HG02852 (cell line): ENCODE measurements around the gene THSD7B.

ENCODE experiments used
- ATAC-seq: cut with Tn5 transposase; IDR thresholded peaks from one replicate; pipeline ENCODE4 v1.9.1; 2021; ENCODE audit warnings: mild to moderate bottlenecking, moderate library complexity; ENCODE audit not compliant: unreplicated experiment

The THSD7B gene

GRCh38 chr2:137187216-137187615, 421.9 kb downstream of the THSD7B start:
- ATAC-seq = no peak

GRCh38 chr2:137190411-137191195, 425.3 kb downstream of the THSD7B start:
- ATAC-seq = no peak

DNA sequence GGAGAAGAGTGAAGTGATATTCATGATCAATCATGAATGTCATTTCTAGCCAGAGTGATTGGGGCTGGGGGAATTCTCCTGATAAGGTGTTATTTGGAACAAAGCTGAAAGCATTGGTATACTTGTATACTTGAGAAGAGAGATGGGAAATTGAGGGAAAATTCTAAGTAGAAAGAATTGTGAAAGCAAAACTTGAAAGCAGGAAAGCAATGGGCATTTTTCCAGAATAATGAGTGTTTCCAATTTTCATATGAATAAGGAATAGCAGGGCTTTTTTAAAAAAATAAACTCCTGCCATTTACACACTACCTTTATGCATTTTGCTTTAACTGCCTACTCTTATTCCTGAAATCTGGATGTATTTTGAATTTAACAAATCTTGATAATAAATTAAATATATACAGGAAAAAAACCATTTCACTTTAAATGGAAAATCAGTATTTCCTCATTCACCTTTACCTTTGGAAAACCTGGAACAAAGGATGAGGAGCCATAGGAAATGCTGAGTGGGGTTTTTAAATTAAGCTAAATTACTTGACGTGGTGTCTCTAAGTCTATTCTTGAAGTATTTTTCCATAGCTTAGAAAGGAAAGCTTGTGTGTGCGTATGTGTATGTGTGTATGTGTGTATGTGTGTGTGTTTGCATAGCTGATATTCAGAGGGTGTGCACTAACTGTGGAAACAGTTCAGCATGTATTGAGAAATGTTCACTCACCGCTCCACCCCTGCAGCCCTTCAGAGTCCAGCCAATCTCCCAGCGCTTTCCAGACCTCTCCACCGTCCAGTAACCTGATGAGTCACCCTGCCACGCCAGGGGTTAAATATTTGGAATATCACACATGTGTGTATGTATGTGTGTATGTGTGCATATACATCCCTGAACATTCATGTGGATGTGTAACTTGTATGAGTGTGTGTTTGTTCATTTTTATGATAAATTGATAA, 427.3 kb downstream of the THSD7B start:
- no peak for ATAC-seq

GRCh38 chr2:137193401-137193800, 428.1 kb downstream of the THSD7B start:
- ATAC-seq = no peak

- no peak for ATAC-seq
Measured at GRCh38 chr2:137194111-137194510, 428.8 kb downstream of the THSD7B start.

DNA sequence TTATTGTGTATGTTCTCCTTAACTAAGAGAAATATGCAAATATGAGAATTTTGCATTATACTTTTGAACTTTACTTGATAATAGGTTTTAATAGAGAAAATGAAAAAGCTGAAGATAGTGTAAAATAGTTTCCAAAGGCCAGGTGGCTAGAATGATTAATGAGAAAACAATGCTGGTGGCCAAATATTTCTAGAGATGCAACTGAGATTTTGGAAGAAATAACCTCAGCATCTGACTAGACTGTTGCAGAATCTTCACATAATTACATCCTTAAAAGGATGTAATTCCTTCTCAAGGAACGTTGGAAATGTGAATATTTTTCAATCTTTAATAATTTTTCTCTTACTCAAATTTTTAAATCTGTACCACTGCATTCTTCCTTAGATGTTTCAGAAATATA, 434.4 kb downstream of the THSD7B start:
- ATAC-seq = no peak

DNA sequence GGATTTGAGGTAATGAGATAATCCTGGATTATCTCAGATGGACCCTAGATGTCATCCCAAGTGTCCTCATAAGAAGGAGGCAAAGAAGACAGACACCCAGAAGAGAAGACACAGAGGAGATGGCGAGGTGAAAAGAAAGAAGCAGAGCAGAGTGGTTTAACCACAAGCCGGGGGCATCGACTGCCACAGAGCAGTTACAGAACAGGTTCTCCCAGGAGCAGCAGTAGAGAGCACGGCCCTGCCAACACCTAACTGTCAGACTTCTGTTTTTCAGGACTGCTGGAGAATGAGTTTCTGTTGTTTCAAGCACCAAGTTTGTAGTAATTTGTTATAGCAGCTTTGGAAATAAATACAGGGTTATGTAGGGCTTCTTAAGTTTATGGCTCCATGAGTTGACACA, 437.0 kb downstream of the THSD7B start:
- no peak for ATAC-seq

DNA sequence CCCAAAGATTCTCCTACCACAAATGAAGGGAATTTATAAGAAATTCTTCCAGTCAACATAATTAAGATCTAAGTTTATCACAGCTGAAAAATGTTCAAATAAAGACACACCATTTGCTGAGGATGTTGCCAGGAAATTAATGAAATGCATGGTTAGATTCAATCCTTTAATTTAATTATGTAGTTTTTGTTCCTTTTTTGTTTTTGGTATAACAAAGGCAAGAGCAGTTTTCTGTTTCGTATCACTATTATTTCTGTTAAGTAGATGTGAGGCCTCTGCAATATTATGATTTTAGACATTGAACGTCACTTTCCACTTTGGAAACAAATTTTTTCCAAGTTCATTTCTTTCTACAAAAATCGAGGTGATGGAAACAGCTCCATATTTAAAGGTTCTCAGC, 440.0 kb downstream of the THSD7B start:
- no peak for ATAC-seq

- ATAC-seq = no peak
Measured at GRCh38 chr2:137206069-137206468, 440.7 kb downstream of the THSD7B start.

GRCh38 chr2:137207030-137207429, 441.7 kb downstream of the THSD7B start:
- ATAC-seq = no peak

DNA sequence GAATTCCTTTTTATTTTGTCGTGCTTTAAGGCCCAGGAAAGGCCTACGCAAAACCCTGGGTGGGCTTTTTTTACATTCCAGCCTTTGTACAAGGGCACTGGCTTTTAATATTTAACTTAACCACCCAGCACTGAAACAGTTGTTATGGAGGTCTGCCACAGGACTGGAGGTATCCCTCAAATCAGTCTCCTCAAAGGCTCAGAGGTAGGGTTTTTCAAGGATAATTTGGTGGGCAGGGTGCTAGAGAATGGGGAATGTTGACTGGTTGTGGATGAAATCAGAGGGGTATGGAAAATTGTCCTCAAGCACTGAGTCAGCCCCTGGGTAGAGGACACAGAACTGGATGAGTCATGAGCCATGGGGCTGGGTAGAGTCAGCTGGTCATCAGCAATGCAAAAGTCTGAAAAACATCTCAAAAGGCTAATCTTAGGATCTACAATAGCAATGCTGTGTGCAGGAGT, 443.1 kb downstream of the THSD7B start:
- no peak for ATAC-seq

GRCh38 chr2:137210039-137210438, 444.7 kb downstream of the THSD7B start:
- ATAC-seq = no peak

DNA sequence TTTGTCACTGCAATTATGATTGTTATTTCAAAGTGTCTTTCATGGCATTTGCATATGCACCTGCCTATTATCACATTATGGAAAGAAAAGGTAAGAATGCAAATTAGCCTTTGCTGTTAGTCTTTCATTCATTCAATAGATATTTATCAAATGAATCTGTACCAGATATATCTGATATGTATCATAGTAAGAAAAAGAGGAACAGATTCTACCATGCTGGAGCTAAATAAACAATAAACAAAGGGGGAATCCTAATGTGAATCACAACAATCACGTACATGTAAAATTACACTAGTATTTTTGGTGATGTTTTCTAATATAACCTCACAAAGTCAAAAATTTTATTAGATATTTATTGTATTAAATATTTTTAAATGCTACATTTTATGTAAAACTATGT, 446.4 kb downstream of the THSD7B start:
- ATAC-seq = no peak

DNA sequence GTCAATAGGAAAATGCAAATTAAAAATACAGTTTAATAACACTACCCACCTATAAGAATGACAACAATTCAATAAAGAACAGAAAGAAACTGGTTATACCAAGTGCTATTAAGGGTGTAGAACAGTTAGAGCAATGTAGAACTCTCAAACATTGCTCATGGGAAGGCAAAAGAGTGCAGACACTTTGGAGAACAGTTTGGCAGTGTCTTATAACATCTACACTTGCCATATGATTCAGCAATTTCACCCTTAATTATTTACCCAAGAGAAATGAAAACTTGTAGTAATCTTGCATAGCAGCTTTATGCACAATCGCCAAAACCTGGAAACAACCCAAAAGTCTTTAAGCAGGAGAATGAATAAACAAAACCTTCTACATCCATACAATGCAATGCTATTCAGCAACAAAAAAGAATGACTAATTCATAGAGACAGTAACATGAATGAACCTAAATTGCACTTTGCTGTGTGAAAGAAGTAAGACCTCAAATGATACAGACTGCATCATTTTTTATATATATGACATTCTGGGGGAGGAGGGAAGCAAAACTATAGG, 455.2 kb downstream of the THSD7B start:
- no peak for ATAC-seq

GRCh38 chr2:137221797-137222492, 456.6 kb downstream of the THSD7B start:
- peak; percentile 54 for ATAC-seq

- peak; percentile 59 for ATAC-seq
Measured at GRCh38 chr2:137223722-137224121, 458.4 kb downstream of the THSD7B start.

DNA sequence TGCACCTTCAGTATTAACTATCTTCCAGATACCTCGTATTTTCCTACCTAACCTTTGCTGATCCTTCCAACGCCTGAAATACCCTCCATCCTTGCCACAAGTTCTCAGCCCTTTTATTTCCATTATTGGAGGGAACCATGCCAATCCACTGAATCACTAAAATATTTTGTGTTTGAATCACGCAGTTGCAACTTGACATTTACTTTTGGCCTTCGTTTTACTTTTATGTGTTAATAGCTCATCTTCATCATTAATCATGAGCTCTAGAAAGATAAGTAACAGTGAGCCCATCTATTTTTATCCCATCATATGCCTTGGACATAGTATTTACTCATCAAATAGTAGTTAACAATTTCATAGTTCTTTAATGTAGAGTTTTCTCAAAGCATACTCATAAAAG, 463.2 kb downstream of the THSD7B start:
- no peak for ATAC-seq

GRCh38 chr2:137229834-137230233, 464.5 kb downstream of the THSD7B start:
- no peak for ATAC-seq

GRCh38 chr2:137231628-137232027, 466.3 kb downstream of the THSD7B start:
- ATAC-seq = no peak

DNA sequence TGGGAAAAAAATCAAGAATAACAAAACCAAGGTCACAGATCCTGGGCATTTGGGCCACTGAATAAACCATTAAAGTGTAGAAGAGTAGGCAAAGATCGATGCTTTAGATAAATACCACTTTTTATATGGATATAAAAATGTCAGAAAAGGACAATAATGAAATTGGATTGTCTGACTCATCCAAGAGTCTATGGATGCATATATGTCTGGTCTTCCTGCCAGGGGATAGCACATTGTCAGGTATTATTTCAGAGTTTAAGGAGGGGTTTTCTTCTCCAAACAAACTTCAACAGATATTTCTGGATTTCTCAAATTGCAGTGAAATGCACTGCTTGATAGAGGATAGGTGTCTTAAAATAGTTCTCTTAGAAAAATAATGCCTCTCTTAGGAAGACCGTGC, 466.7 kb downstream of the THSD7B start:
- ATAC-seq = no peak

- ATAC-seq = no peak
Measured at GRCh38 chr2:137233091-137233490, 467.7 kb downstream of the THSD7B start.
